ENCODE measurements around the gene SMIM10L2A.
"Not testable (repeated sequence)": the region's sequence is repeated elsewhere in the genome, so short reads cannot be mapped to it uniquely, and the experiment has no call there.

Gene SMIM10L2A

GRCh38 chrX:135421932-135422809, at the start of gene SMIM10L2A:
Gene SMIM10L2A, plus strand, starts transcription at chrX:135421944. Its CDS starts 188 bp downstream, at chrX:135422132.
- no peak for DNase-seq (ENCODE audit: low spot score)

- no peak for DNase-seq (ENCODE audit: low spot score)
Observed at GRCh38 chrX:135373357-135373756, 48.4 kb upstream of the SMIM10L2A start.

GRCh38 chrX:135382260-135382659, 39.5 kb upstream of the SMIM10L2A start:
- no peak for DNase-seq (ENCODE audit: low spot score)

GRCh38 chrX:135383249-135383648, 38.5 kb upstream of the SMIM10L2A start:
- no peak for DNase-seq (ENCODE audit: low spot score)

- DNase-seq (ENCODE audit: low spot score): no peak
Observed at GRCh38 chrX:135384161-135384836, 37.4 kb upstream of the SMIM10L2A start.

- no peak for DNase-seq (ENCODE audit: low spot score)
Observed at GRCh38 chrX:135388841-135389240, 32.9 kb upstream of the SMIM10L2A start.

GRCh38 chrX:135389243-135389642, 32.5 kb upstream of the SMIM10L2A start:
- DNase-seq (ENCODE audit: low spot score): no peak

- no peak for DNase-seq (ENCODE audit: low spot score)
Observed at GRCh38 chrX:135389717-135390116, 32.0 kb upstream of the SMIM10L2A start.

- DNase-seq (ENCODE audit: low spot score): no peak
Observed at GRCh38 chrX:135391734-135392133, 30.0 kb upstream of the SMIM10L2A start.

GRCh38 chrX:135393051-135393450, 28.7 kb upstream of the SMIM10L2A start:
- DNase-seq (ENCODE audit: low spot score): no peak

GRCh38 chrX:135395064-135395463, 26.7 kb upstream of the SMIM10L2A start:
- DNase-seq (ENCODE audit: low spot score): no peak

GRCh38 chrX:135396109-135396508, 25.6 kb upstream of the SMIM10L2A start:
- DNase-seq (ENCODE audit: low spot score): no peak

GRCh38 chrX:135396566-135396965, 25.2 kb upstream of the SMIM10L2A start:
- DNase-seq (ENCODE audit: low spot score): no peak

- DNase-seq (ENCODE audit: low spot score): no peak
Observed at GRCh38 chrX:135397652-135398051, 24.1 kb upstream of the SMIM10L2A start.

GRCh38 chrX:135403374-135403773, 18.4 kb upstream of the SMIM10L2A start:
- DNase-seq (ENCODE audit: low spot score): no peak

- not testable (repeated sequence) for DNase-seq (ENCODE audit: low spot score)
Observed at GRCh38 chrX:135406428-135406827, 15.3 kb upstream of the SMIM10L2A start.

GRCh38 chrX:135408794-135409193, 12.9 kb upstream of the SMIM10L2A start:
- no peak for DNase-seq (ENCODE audit: low spot score)

GRCh38 chrX:135410861-135411627, 10.7 kb upstream of the SMIM10L2A start:
- DNase-seq (ENCODE audit: low spot score): no peak

GRCh38 chrX:135411893-135412292, 9.9 kb upstream of the SMIM10L2A start:
- DNase-seq (ENCODE audit: low spot score): no peak

- DNase-seq (ENCODE audit: low spot score): no peak
Observed at GRCh38 chrX:135416546-135416945, 5.2 kb upstream of the SMIM10L2A start.

GRCh38 chrX:135420831-135421230, 913 bp upstream of the SMIM10L2A start:
- no peak for DNase-seq (ENCODE audit: low spot score)

GRCh38 chrX:135421537-135421931, 210 bp upstream of the SMIM10L2A start:
- peak; percentile 72 for DNase-seq (ENCODE audit: low spot score)

- DNase-seq (ENCODE audit: low spot score): not testable (repeated sequence)
Observed at GRCh38 chrX:135422810-135423168, 1.0 kb downstream of the SMIM10L2A start.

Measured in hematopoietic multipotent progenitor cell treated with erythropoietin and hydrocortisone succinate and interleukin-3 and kit ligand, for 15 days (in vitro differentiated cells).